B cell (primary cell): ENCODE data around the gene ADGRD1. TPM values are rescaled to one million over a fixed set of nuclear protein-coding genes. Genes with fewer than 3 reads are reported as not detected.

ENCODE experiments used
- ATAC-seq: fragments of 200-7000 bp; cut with Tn5 transposase; one replicate; pipeline ENCODE4 v1.10.0; 2021; ENCODE audit warnings: low read depth, mild to moderate bottlenecking, moderate number of reproducible peaks, moderate library complexity
- CTCF ChIA-PET: fragments of 350-600 bp; sonication (Branson Sonifier 250); formaldehyde crosslinking; loops from one replicate; lab custom pipeline; 2021; ENCODE audit warnings: antibody characterized with exemption, inconsistent platforms; lab: Charles Lee
- POLR2A ChIA-PET: fragments of 350-600 bp; sonication (Branson Sonifier 250); formaldehyde crosslinking; loops from one replicate; lab custom pipeline; 2021; ENCODE audit warnings: antibody characterized with exemption; lab: Charles Lee
- DNase-seq: peaks from one replicate; pipeline ENCODE4 v3.0.0; 2013
- H2AFZ ChIP-seq: 2 replicates; pipeline ENCODE4 v1.6.1; 2012; ENCODE audit warnings: mild to moderate bottlenecking, low read depth, low read length; ENCODE audit not compliant: insufficient read depth, poor library complexity, severe bottlenecking
- H3K27ac ChIP-seq, 2 donors: 1 replicate in 1 of 2; 2 replicates in 1 of 2; pipeline ENCODE4 v1.5.1; 2012 to 2013; ENCODE audit warnings: low read length in 2 of 2, mild to moderate bottlenecking in 2 of 2, moderate library complexity in 1 of 2
- H3K27me3 ChIP-seq, 4 experiments: fragments of 200-600 bp in 1 of 4; sonication (generic) in 1 of 4; replicated peaks in 1 of 4; 1 replicate in 2 of 4; 2 replicates in 2 of 4; pipeline versions ENCODE4 v1.6.1 to v1.7.0; 2013 to 2016; ENCODE audit warnings: low read length in 3 of 4, mild to moderate bottlenecking in 2 of 4, mixed read lengths in 1 of 4, moderate library complexity in 1 of 4; ENCODE audit not compliant: insufficient read depth in 4 of 4, control insufficient read depth in 3 of 4; ENCODE audit errors: control extremely low read depth in 1 of 4
- H3K36me3 ChIP-seq, 2 experiments: replicated peaks in 1 of 2; 1 replicate in 1 of 2; 2 replicates in 1 of 2; pipeline versions ENCODE4 v1.6.1 to v1.7.1; 2013; ENCODE audit warnings: low read length in 1 of 2; ENCODE audit not compliant: insufficient read depth in 2 of 2, control insufficient read depth in 1 of 2; ENCODE audit errors: control extremely low read depth in 1 of 2, extremely low read depth in 1 of 2
- H3K4me1 ChIP-seq, 2 donors: fragments of 200-600 bp in 1 of 2; sonication (generic) in 1 of 2; 1 replicate in 1 of 2; 2 replicates in 1 of 2; pipeline versions ENCODE4 v1.5.1 to v1.6.1; 2013 to 2017; ENCODE audit warnings: low read length in 2 of 2; ENCODE audit not compliant: control insufficient read depth in 2 of 2, insufficient read depth in 2 of 2
- H3K4me2 ChIP-seq: replicated peaks from 2 replicates; pipeline ENCODE3; 2012; ENCODE audit warnings: mild to moderate bottlenecking, low read depth, low read length; ENCODE audit not compliant: poor library complexity, severe bottlenecking
- H3K4me3 ChIP-seq, 5 experiments: fragments of 200-600 bp in 1 of 5; sonication (generic) in 1 of 5; 1 replicate in 3 of 5; 2 replicates in 2 of 5; pipeline versions ENCODE4 v1.5.1 to v1.7.0; 2011 to 2016; ENCODE audit warnings: low read length in 4 of 5, mild to moderate bottlenecking in 4 of 5, low read depth in 2 of 5, control low read depth in 1 of 5, moderate library complexity in 1 of 5; ENCODE audit not compliant: insufficient read depth in 1 of 5; ENCODE audit errors: control extremely low read depth in 1 of 5, extremely low read depth in 1 of 5
- H3K79me2 ChIP-seq: fragments of 200-600 bp; sonication (generic); one replicate; pipeline ENCODE4 v1.6.0; 2016; ENCODE audit warnings: low read length; ENCODE audit not compliant: control insufficient read depth, insufficient read depth
- H3K9ac ChIP-seq: fragments of 200-600 bp; sonication (generic); 2 replicates; pipeline ENCODE4 v1.6.1; 2017; ENCODE audit warnings: mild to moderate bottlenecking, low read length, moderate library complexity
- H3K9me3 ChIP-seq, 3 donors: one replicate each; pipeline versions ENCODE4 v1.6.1 to v1.7.1; 2013; ENCODE audit warnings: low read length in 2 of 3; ENCODE audit not compliant: control insufficient read depth in 2 of 3, insufficient read depth in 1 of 3; ENCODE audit errors: control extremely low read depth in 1 of 3
- H4K20me1 ChIP-seq: 2 replicates; pipeline ENCODE4 v1.6.0; 2012; ENCODE audit warnings: mild to moderate bottlenecking, low read length; ENCODE audit not compliant: insufficient read depth, control insufficient read depth, poor library complexity, severe bottlenecking
- H3K27ac Mint-ChIP-seq: one replicate; pipeline ENCODE4 v1.8.0; 2021; ENCODE audit warnings: mixed read lengths
- H3K27me3 Mint-ChIP-seq: one replicate; pipeline ENCODE4 v1.8.0; 2021; ENCODE audit warnings: mixed read lengths
- H3K4me1 Mint-ChIP-seq: one replicate; pipeline ENCODE4 v1.8.0; 2021; ENCODE audit warnings: mixed read lengths
- H3K4me3 Mint-ChIP-seq: one replicate; pipeline ENCODE4 v1.8.0; 2021; ENCODE audit warnings: mixed read lengths
- H3K9me3 Mint-ChIP-seq: one replicate; pipeline ENCODE4 v1.8.0; 2022; ENCODE audit warnings: mixed read lengths; ENCODE audit not compliant: insufficient read depth
- CTCF ChIP-seq: fragments of 200-600 bp; IDR thresholded peaks from one replicate; pipeline ENCODE4 v1.8.0; 2022; ENCODE audit warnings: antibody characterized with exemption, mild to moderate bottlenecking
- EZH2 ChIP-seq: IDR thresholded peaks from 2 replicates; pipeline ENCODE4 v1.6.1; 2012; ENCODE audit warnings: borderline replicate concordance, low read depth, mild to moderate bottlenecking, moderate library complexity, low read length; ENCODE audit not compliant: insufficient read depth, poor library complexity, severe bottlenecking
- WGBS: methylation state at CpG from one replicate; pipeline ENCODE4 v1.1.5; 2013; ENCODE audit warnings: missing lambda C conversion rate; ENCODE audit not compliant: insufficient coverage; 5-methylcytosine and 5-hydroxymethylcytosine counted together
- intact Hi-C: fragments of 100-400 bp; cut with micrococcal nuclease; formaldehyde crosslinking; loops from one replicate; pipeline ENCODE4 v1.10.0; 2022
- polyA plus RNA-seq: library from polyadenylated mRNA; depleted of rRNA; stranded (reverse); fragments of >200 nt; gene quantifications from 2 replicates; pipeline ENCODE4 v1.2.3, GENCODE V29; 2012
- total RNA-seq, 2 donors: library from RNA; stranded (reverse); fragments of 120-200 nt in 1 of 2; gene quantifications; 1 replicate in 1 of 2; 2 replicates in 1 of 2; pipeline versions ENCODE4 v1.2.3 to v1.2.4, GENCODE V29; 2013 to 2022

Gene ADGRD1
- total and polyA plus RNA-seq, 2 donors (not counting 1 experiment from before 2014, with no cell fraction given) = 1.1 to 2.2 TPM

- Mint-ChIP-seq H3K27ac (no peak overlapping the region), H3K27me3 (peaks cover 21% of the 10 kb centered on the region), H3K4me1 (no peaks in the 10 kb centered on the region), H3K9me3 (no peaks in the 10 kb centered on the region), H3K4me3 (no peak overlapping the region)
- H3K4me2 ChIP-seq = no peak overlapping the region
- POLR2A ChIA-PET = no interaction called here
- peaks cover 0 to 5% (median 0%) of the 10 kb centered on the region in 4 experiments for H3K27me3 ChIP-seq
- no peaks in the 10 kb centered on the region for H3K36me3 ChIP-seq
- TF ChIP-seq CTCF = no peak
- no peak for TF ChIP-seq EZH2
- H3K27ac ChIP-seq = no peak overlapping the region
- no peaks in the 10 kb centered on the region for H3K79me2 ChIP-seq
- no peaks in the 10 kb centered on the region for H4K20me1 ChIP-seq
- H3K9me3 ChIP-seq = no peaks in the 10 kb centered on the region
- H3K4me3 ChIP-seq = no peak overlapping the region
- H3K4me1 ChIP-seq = no peaks in the 10 kb centered on the region
- DNase-seq (no peak), ATAC-seq (no peak)
- CTCF ChIA-PET = interaction anchor here (2.0 to 4.2 kb wide), 2 partner anchors 12 to 16 kb away, joined by 6 to 27 read pairs; no protein-coding TSS in a partner anchor
- no peak overlapping the region for H3K9ac ChIP-seq
- H2AFZ ChIP-seq = no peak overlapping the region
- intact Hi-C loops = no loop called here
- 68% methylated on average over 10 of the region's 15 CpGs for WGBS
These were observed 162.9 kb downstream of the ADGRD1 start for GRCh38 chr12:131116468-131117117.

GRCh38 chr12:131117438-131118245 lies 163.9 kb downstream of the ADGRD1 start:
- 83% methylated on average over 2 of the region's 7 CpGs for WGBS
- Histone ChIP-seq H3K79me2 (no peaks in the 10 kb centered on the region), H4K20me1 (no peaks in the 10 kb centered on the region), H3K9ac (no peak overlapping the region), H3K27me3 (peaks cover 0 to 5% (median 0%) of the 10 kb centered on the region in 4 experiments), H3K36me3 (no peaks in the 10 kb centered on the region), H3K4me2 (no peak overlapping the region), H3K9me3 (no peaks in the 10 kb centered on the region), H3K4me3 (no peak overlapping the region), H3K4me1 (no peaks in the 10 kb centered on the region), H3K27ac (no peak overlapping the region), H2AFZ (no peak overlapping the region)
- ChIA-PET CTCF (interaction anchor here (2.0 to 4.2 kb wide), 2 partner anchors 13 to 15 kb away, joined by 6 to 27 read pairs; no protein-coding TSS in a partner anchor), POLR2A (no interaction called here)
- no peak for TF ChIP-seq CTCF
- no peak for TF ChIP-seq EZH2
- Mint-ChIP-seq H3K9me3 (no peaks in the 10 kb centered on the region), H3K27ac (no peak overlapping the region), H3K4me3 (no peak overlapping the region), H3K27me3 (peaks cover 21% of the 10 kb centered on the region), H3K4me1 (no peaks in the 10 kb centered on the region)
- no peak for ATAC-seq
- DNase-seq = no peak
- intact Hi-C loops = no loop called here
